22Rv1 (cell line): Measurements from ENCODE around the gene UBE2J1.

ENCODE experiments used
- H3K27ac ChIP-seq: fragments of 450-650 bp; 2 replicates; pipeline ENCODE4 v1.5.1; 2017
- CTCF ChIP-seq: fragments of 450-650 bp; IDR thresholded peaks from 2 replicates; pipeline ENCODE4 v1.5.1; 2017; ENCODE audit warnings: mild to moderate bottlenecking
- ZFX ChIP-seq: fragments of 450-650 bp; IDR thresholded peaks from 2 replicates; pipeline ENCODE4 v1.6.1; 2017; ENCODE audit warnings: antibody characterized with exemption, borderline replicate concordance

Gene UBE2J1

GRCh38 chr6:89330910-89331309 is 21.6 kb downstream of the UBE2J1 start:
- TF ChIP-seq CTCF: no peak
- TF ChIP-seq ZFX: no peak
- H3K27ac ChIP-seq: no peak overlapping the region

- no peak for TF ChIP-seq ZFX
- TF ChIP-seq CTCF: no peak
- no peak overlapping the region for H3K27ac ChIP-seq
Measured at GRCh38 chr6:89328976-89329375, 23.5 kb downstream of the UBE2J1 start.

GRCh38 chr6:89324304-89324703 is 28.2 kb downstream of the UBE2J1 start:
- H3K27ac ChIP-seq: no peak overlapping the region
- TF ChIP-seq ZFX (no peak), CTCF (no peak)

GRCh38 chr6:89323511-89323971 is 29.0 kb downstream of the UBE2J1 start:
- no peak for TF ChIP-seq ZFX
- no peak for TF ChIP-seq CTCF
- H3K27ac ChIP-seq: no peak overlapping the region

GRCh38 chr6:89321131-89321970 is 31.2 kb downstream of the UBE2J1 start:
- no peak for TF ChIP-seq CTCF
- no peak for TF ChIP-seq ZFX
- H3K27ac ChIP-seq: no peak overlapping the region

GRCh38 chr6:89320012-89320559 is 32.4 kb downstream of the UBE2J1 start:
- TF ChIP-seq ZFX (no peak), CTCF (no peak)

GRCh38 chr6:89317067-89317466 is 35.5 kb downstream of the UBE2J1 start:
- TF ChIP-seq ZFX: no peak
- no peak for TF ChIP-seq CTCF
- no peak overlapping the region for H3K27ac ChIP-seq

More at GRCh38 chr6:89320012-89320559, 32.4 kb downstream of the UBE2J1 start:
- no peak overlapping the region for H3K27ac ChIP-seq
